HFF-Myc (cell line): ENCODE results near the gene RNF149.
"Not testable (repeated sequence)": the region's sequence is repeated elsewhere in the genome, so short reads cannot be mapped to it uniquely, and the experiment has no call there.

Experiments
- DNase-seq: peaks from one replicate; pipeline ENCODE4 v3.0.0-alpha.2; 2011; ENCODE audit warnings: low read depth; ENCODE audit errors: extremely low read depth
- H3K4me3 ChIP-seq: replicated peaks from 2 replicates; pipeline ENCODE4 v1.5.1; 2011; ENCODE audit warnings: low read depth, mild to moderate bottlenecking, control low read depth, low read length
- TF ChIP-seq, protein P1 (sequence below): IDR thresholded peaks from 2 replicates; pipeline ENCODE4 v1.5.1; 2012; ENCODE audit warnings: mild to moderate bottlenecking, low read depth, low read length, control low read depth; ENCODE audit errors: missing control alignments

Gene RNF149

DNA sequence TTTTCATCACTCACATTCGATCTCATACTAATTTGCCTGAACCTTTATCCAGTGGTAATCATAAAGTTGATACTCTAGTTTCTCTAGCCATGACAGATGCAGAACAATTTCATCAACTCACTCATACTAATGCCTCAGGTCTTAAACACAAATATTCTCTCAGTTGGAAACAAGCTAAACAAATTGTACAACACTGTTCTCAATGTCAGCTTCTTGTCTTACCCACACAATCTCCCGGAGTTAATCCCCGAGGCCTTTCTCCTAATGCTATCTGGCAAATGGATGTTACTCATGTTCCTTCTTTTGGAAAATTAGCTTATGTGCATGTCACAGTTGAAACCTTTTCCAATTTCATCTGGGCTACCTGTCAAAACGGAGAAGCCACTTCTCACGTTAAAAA is 67.3 kb downstream of the RNF149 start:
- no peak overlapping the region for H3K4me3 ChIP-seq
- DNase-seq = no peak
- TF ChIP-seq, protein P1, sequence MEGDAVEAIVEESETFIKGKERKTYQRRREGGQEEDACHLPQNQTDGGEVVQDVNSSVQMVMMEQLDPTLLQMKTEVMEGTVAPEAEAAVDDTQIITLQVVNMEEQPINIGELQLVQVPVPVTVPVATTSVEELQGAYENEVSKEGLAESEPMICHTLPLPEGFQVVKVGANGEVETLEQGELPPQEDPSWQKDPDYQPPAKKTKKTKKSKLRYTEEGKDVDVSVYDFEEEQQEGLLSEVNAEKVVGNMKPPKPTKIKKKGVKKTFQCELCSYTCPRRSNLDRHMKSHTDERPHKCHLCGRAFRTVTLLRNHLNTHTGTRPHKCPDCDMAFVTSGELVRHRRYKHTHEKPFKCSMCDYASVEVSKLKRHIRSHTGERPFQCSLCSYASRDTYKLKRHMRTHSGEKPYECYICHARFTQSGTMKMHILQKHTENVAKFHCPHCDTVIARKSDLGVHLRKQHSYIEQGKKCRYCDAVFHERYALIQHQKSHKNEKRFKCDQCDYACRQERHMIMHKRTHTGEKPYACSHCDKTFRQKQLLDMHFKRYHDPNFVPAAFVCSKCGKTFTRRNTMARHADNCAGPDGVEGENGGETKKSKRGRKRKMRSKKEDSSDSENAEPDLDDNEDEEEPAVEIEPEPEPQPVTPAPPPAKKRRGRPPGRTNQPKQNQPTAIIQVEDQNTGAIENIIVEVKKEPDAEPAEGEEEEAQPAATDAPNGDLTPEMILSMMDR = no peak

DNA sequence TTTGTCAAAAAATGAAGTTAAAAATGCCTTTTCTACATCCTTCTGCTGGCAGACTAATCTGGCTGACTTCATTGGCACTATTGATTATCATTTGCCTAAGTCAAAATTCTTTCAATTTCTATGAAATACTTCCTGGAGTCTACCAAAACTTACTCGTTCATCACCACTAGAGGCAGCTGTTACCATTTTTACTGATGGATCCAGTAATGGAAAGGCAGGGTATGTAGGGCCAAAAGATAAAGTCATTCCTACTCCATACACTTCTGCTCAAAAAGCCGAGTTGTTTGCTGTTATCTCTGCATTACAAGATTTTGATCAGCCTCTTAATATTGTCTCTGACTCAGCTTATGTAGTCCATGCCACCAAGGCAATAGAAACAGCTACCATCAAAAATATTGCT is 67.8 kb downstream of the RNF149 start:
- TF ChIP-seq, protein P1 = peak; percentile 36
- not testable (repeated sequence) for H3K4me3 ChIP-seq, DNase-seq

DNA sequence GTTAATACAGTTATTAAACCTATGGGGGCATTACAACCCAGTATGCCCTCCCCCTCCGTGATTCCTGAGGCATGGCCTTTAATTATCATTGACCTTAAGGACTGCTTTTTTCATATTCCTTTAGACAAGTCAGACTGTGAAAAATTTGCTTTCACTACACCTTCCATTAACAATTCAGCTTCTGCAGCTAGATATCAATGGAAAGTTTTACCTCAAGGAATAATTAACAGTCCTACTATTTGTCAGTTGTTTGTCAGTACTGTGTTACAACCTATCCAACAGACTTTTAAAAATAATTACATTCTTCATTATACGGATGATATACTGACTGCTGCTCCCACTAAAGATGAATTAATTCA is 68.8 kb downstream of the RNF149 start:
- not testable (repeated sequence) for H3K4me3 ChIP-seq, DNase-seq

DNA sequence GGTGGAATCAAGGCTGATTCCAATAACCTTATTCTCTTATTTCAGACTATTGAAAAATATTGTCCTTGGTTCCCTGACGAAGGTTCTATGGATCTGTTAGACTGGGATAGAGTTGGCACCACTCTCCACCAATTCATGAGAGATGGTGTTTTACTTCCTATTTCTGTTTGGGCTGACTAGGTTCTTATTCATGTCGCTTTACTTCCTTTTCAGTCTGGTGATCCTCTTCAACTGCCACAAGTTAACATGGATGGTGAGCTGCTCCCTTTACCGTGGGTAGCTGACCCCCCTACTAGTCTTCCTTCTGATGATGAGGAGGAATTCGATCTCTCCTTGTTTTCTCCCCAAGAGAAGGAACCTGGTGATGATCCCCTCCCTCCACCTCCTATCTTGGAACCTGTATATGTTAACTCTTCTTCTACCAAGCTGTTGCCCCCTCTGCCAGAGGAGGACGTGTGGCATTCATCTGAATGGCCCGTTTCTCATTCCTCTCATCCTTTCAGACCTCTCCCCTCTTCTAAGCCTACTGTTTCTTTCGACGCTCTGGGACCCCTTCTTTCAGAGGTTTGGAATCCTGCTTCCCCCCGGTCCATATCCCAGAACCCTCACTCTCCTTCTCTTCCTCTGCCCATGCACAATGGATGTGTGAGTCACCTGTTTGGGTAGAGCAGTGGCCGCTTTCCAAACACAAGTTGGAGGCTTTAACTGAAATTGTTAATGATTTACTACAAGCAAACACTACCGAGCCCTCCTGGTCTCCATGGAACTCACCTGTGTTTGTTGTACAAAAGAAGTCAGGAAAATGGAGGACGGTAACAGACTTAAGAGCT is 69.4 kb downstream of the RNF149 start:
- TF ChIP-seq, protein P1 = no peak
- no peak overlapping the region for H3K4me3 ChIP-seq
- no peak for DNase-seq

DNA sequence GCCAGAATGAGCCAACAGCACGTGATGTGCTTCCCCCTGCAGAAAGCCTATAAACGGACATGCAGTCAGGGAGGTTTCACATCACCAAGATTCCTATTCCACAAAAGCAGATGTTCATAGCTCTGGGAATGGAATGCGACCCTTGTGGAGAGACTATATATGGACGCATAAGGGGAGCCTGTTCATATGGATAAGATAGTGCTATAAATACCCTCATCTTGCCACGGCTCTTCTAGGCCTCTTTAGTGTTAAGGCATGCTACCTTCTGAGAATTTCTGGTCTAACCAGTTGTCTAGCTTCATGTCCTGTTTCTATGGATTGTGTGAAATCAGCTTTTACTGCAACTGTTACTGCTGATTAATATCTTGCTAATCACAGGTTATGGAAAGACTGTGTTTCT is 70.6 kb downstream of the RNF149 start:
- not testable (repeated sequence) for DNase-seq, H3K4me3 ChIP-seq

DNA sequence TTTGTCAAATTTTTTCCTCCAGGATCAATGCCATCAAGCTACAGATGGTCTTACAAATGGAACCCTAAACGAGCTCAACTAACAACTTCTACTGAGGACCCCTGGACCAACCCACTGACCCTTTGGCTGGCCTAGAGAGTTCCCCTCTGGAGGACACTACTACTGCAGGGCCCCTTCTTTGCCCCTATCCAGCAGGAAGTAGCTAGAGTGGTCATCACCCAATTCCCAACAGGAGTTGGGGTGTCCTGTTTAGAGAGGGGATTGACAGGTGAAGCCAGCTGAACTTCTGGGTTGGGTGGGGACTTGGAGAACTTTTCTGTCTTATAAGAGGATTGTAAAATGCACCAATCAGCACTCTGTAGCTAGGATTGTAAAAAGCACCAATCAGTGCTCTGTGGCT is 72.5 kb downstream of the RNF149 start:
- not testable (repeated sequence) for H3K4me3 ChIP-seq, DNase-seq

DNA sequence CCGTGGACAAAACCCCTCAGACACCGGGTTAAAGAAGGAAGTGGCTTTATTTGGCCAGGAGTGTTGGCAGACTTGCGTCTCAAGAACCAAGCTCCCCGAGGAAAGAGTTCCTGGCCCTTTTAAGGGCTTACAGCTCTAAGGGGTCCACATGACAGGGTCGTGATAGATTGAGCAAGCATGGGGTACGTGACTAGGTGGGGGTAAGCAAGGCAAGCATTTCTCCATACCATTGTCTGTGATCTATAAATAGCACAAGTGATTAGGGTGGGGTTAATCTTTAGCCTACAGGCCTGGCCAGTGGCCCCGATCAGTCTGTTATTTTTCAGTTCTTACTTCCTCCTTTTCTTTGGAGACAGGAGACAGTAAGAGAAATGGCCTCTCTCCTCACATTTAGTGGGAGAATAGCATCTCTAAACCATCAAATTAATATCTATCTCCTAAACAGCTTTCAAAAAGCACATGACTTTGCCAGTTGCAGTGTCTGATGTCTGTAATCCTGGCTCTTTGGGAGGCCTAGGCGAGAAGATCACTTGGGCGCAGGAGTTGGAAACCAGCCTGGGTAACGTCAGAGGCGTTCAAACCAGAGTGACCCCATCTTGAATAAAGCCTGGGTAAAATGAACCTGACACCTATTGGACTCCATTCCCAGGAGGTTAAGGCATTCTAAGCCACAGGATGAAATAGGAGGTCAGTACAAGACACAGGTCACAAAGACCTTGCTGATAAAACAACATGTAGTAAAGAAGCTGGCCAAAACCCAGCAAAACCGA is 74.1 kb downstream of the RNF149 start:
- no peak for DNase-seq
- H3K4me3 ChIP-seq = no peak overlapping the region
- TF ChIP-seq, protein P1 = no peak

DNA sequence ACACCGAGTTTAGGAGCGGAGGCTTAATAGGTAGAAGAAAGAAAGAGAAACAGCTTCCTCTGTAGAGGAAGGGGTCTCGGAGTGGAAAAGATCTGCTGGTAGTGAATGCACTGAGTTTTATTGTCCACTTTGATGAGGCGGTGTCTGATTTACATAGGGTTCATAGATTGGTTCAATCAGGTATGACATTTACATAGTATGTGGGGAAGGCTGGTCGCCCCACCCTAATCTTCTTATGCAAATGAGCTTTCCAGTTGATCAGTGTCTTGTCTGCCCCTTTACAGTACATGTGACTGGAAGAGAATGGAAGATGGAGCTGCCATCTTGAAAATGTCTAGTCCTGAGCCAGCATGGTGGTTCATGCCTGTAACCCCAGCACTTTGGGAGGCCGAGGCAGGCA is 75.7 kb downstream of the RNF149 start:
- no peak for DNase-seq
- no peak overlapping the region for H3K4me3 ChIP-seq
- TF ChIP-seq, protein P1 = no peak
